ENCODE measurements around the gene SPATA24.

DNA sequence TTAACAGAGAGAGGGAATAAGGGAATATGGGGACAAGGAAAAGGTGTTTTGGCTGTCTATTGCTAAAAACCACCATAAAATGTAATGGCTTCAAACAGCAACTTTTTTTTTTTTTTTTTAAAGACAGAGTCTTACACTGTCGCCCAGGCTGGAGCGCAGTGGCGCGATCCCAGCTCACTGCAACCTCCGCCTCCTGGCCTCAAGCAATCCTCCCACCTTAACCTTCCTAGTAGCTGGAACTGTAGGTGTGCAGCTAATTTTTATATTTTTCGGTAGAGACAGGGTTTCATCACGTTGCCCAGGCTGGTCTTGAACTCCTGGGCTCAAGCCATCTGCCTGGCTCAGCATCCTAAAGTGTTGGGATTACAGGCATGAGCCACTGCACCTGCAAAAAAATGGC is 4.3 kb upstream of the SPATA24 start:
- TF ChIP-seq SUZ12 (IDR thresholded peaks at IDR 0.05; ENCODE audit: extremely low read depth, insufficient read depth, insufficient read length): no peak
- TF ChIP-seq YY1 (IDR thresholded peaks at IDR 0.05; ENCODE audit: insufficient read depth, insufficient read length): no peak

Data from NT2/D1 (cell line).